Endothelial cell of umbilical vein (primary cell): Measurements from ENCODE around the gene DPH6.

Experiments
- CTCF ChIP-seq, 2 donors: IDR thresholded peaks; 1 replicate in 1 of 2; 2 replicates in 1 of 2; pipeline ENCODE4 v1.5.1; 2011; ENCODE audit warnings: low read length in 2 of 2, mild to moderate bottlenecking in 2 of 2, moderate library complexity in 2 of 2, control low read depth in 1 of 2, inconsistent platforms in 1 of 2, low read depth in 1 of 2; ENCODE audit not compliant: insufficient read depth in 1 of 2; ENCODE audit errors: extremely low read depth in 1 of 2
- EZH2 ChIP-seq: IDR thresholded peaks from 2 replicates; pipeline ENCODE4 v1.6.1; 2012; ENCODE audit warnings: borderline replicate concordance, low read depth, mild to moderate bottlenecking, moderate library complexity, low read length, inconsistent platforms; ENCODE audit not compliant: severe bottlenecking
- JUN ChIP-seq: IDR thresholded peaks from 2 replicates; pipeline ENCODE4 v1.6.1; 2011; ENCODE audit warnings: borderline replicate concordance, low read depth; ENCODE audit not compliant: insufficient read length, insufficient read depth
- POLR2A ChIP-seq: IDR thresholded peaks from 2 replicates; pipeline ENCODE4 v1.6.1; 2012; ENCODE audit warnings: low read depth, mild to moderate bottlenecking, control low read depth, low read length
- POLR2AphosphoS5 ChIP-seq: IDR thresholded peaks from 2 replicates; pipeline ENCODE4 v1.6.1; 2012; ENCODE audit warnings: low read depth, mild to moderate bottlenecking, control low read depth, low read length, moderate library complexity; ENCODE audit not compliant: insufficient read depth

DNA sequence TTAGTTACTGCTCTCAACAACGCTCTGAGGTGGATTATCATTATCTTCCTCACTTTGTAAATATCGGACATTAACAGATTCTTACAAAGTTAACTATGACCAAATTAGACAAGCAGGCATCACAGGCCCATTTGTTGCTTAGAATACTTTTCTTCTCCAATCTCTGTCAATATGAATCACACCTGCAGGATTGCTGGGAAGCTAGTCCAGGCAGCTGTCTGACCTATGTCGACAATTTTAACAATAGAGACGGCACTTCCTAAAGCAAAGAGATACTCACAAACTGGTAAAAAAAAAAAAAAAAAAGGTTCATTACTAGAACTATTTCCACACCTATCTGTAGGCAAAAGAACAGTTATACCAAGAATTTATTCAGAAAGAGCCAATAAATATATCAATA lies 85.3 kb downstream of the DPH6 start:
- TF ChIP-seq CTCF (IDR thresholded peaks at IDR 0.05; ENCODE audit: extremely low read depth in 1 of 2, insufficient read depth in 1 of 2, low read depth in 1 of 2, low read length in 2 of 2) (no peak), EZH2 (no peak), JUN (no peak), POLR2AphosphoS5 (no peak), POLR2A (no peak)
